ENCODE data around the gene LMF2. TPM values are rescaled to one million over a fixed set of nuclear protein-coding genes. Genes with fewer than 3 reads are reported as not detected.
A peak's percentile ranks its signal among the peaks of the same experiment; 100 is the strongest.

Gene LMF2
- total RNA-seq, 1 experiment from 2014 or later = 42.4 TPM

GRCh38 chr22:50507991-50508884, 736 bp upstream of the LMF2 start, which contains the start of gene NCAPH2:
Gene NCAPH2 (plus strand): TSS chr22:50508224. CDS start chr22:50508338, 114 bp downstream.
- ChIA-PET CTCF (interaction anchor here (0.6 to 1.4 kb wide), 3 partner anchors 17 to 257 kb away, joined by 5 to 15 read pairs (median 8); partner anchors contain the start of genes HDAC10 and SCO2), POLR2A (ENCODE audit: unreplicated experiment) (interaction anchor here (0.5 to 1.0 kb wide), 6 partner anchors 11 to 154 kb away, joined by 3 to 8 read pairs (median 5); partner anchors contain the start of gene SCO2)
- no peak for TF ChIP-seq EZH2 (IDR thresholded peaks at IDR 0.05; ENCODE audit: low read length, unreplicated experiment)
- TF ChIP-seq CTCF (conservative IDR thresholded peaks at IDR 0.05; ENCODE audit: low read depth, low read length) = no peak
- no peak for TF ChIP-seq EZH2phosphoT487 (IDR thresholded peaks at IDR 0.05; ENCODE audit: borderline replicate concordance, low read length)
- no TSS peak for BruUV-seq (replicated peaks)
- ATAC-seq (peak; percentile 62), DNase-seq (peak; percentile 94)
- Histone ChIP-seq H3K4me2 (ENCODE audit: low read length) (peak within 1 kb of the TSS; percentile 95), H3K9me3 (ENCODE audit: low read length) (no peaks in the 10 kb centered on the region), H2AFZ (ENCODE audit: low read length) (peak within 1 kb of the TSS; percentile 81), H3K27ac (ENCODE audit: low read length) (peak within 1 kb of the TSS; percentile 56), H4K20me1 (ENCODE audit: low read length) (no peaks in the 10 kb centered on the region), H3K4me1 (ENCODE audit: insufficient read depth, low read length) (peaks cover 7% of the 10 kb centered on the region), H3K9ac (ENCODE audit: low read length) (peak within 1 kb of the TSS; percentile 95), H3K27me3 (ENCODE audit: low read length) (no peaks in the 10 kb centered on the region), H3K9me2 (replicated peaks; ENCODE audit: low read length) (no peaks in the 10 kb centered on the region), H3K4me3 (ENCODE audit: low read length) (peak within 1 kb of the TSS; percentile 97), H3K79me2 (ENCODE audit: low read length) (peaks cover 52% of the 10 kb centered on the region), H3K36me3 (ENCODE audit: low read depth, low read length) (no peaks in the 10 kb centered on the region), H3F3A (ENCODE audit: low read length, unreplicated experiment) (no peaks in the 10 kb centered on the region)
- intact Hi-C loops (cut with micrococcal nuclease) = no loop called here

- intact Hi-C loops (cut with micrococcal nuclease) = no loop called here
- POLR2A ChIA-PET (ENCODE audit: unreplicated experiment) = no interaction called here
Measured at GRCh38 chr22:50506611-50507420, 686 bp downstream of the LMF2 start.

More at GRCh38 chr22:50506611-50507420, 686 bp downstream of the LMF2 start:
- BruUV-seq (replicated peaks) = TSS peak; percentile 69
- H3K27ac ChIP-seq (ENCODE audit: low read length) = 0 out of 2 replicates have a peak overlapping the region, but pooled peaks have one; percentile 18
- H3K9ac ChIP-seq (ENCODE audit: low read length) = peak overlapping the region; percentile 95
- no peaks in the 10 kb centered on the region for H3K9me3 ChIP-seq (ENCODE audit: low read length)
- peak overlapping the region; percentile 95 for H3K4me2 ChIP-seq (ENCODE audit: low read length)
- no peaks in the 10 kb centered on the region for H3K9me2 ChIP-seq (replicated peaks; ENCODE audit: low read length)
- no peaks in the 10 kb centered on the region for H3K36me3 ChIP-seq (ENCODE audit: low read depth, low read length)
- H2AFZ ChIP-seq (ENCODE audit: low read length) = peak overlapping the region; percentile 81
- peaks cover 38% of the 10 kb centered on the region for H3K79me2 ChIP-seq (ENCODE audit: low read length)
- H4K20me1 ChIP-seq (ENCODE audit: low read length) = no peaks in the 10 kb centered on the region
- H3K27me3 ChIP-seq (ENCODE audit: low read length) = no peaks in the 10 kb centered on the region
- CTCF ChIA-PET = no interaction called here
- H3F3A ChIP-seq (ENCODE audit: low read length, unreplicated experiment) = no peaks in the 10 kb centered on the region
- ATAC-seq = peak; percentile 34; the same call in 1 of the 2 replicates
- no peak for DNase-seq
- TF ChIP-seq EZH2phosphoT487 (IDR thresholded peaks at IDR 0.05; ENCODE audit: borderline replicate concordance, low read length) = no peak
- TF ChIP-seq CTCF (conservative IDR thresholded peaks at IDR 0.05; ENCODE audit: low read depth, low read length) = no peak
- TF ChIP-seq EZH2 (IDR thresholded peaks at IDR 0.05; ENCODE audit: low read length, unreplicated experiment) = no peak
- peaks cover 7% of the 10 kb centered on the region for H3K4me1 ChIP-seq (ENCODE audit: insufficient read depth, low read length)
- peak overlapping the region; percentile 97 for H3K4me3 ChIP-seq (ENCODE audit: low read length)
